Adrenal gland (tissue), 5 donors: Measurements from ENCODE around the gene KIFC1.

Experiments used
- CTCF ChIP-seq, 6 experiments: fragments of 450-650 bp in 4 of 6; fragments of 200-600 bp in 2 of 6; sonication (generic) in 1 of 6; IDR thresholded peaks; 1 replicate in 5 of 6; 2 replicates in 1 of 6; pipeline versions ENCODE4 v1.5.1 to v1.8.0; 2016 to 2021; ENCODE audit warnings: antibody characterized with exemption in 6 of 6, mild to moderate bottlenecking in 2 of 6, moderate library complexity in 1 of 6
- POLR2A ChIP-seq, 2 donors: fragments of 450-650 bp; IDR thresholded peaks; one replicate each; pipeline ENCODE4 v1.6.1; 2017; ENCODE audit warnings: antibody characterized with exemption in 2 of 2, mild to moderate bottlenecking in 2 of 2, moderate library complexity in 1 of 2
- donor health status: DM: no; HTN: no; CAD: no.

- TF ChIP-seq CTCF (IDR thresholded peaks at IDR 0.05) (no peak), POLR2A (IDR thresholded peaks at IDR 0.05) (no peak)
These were observed 67.6 kb downstream of the KIFC1 start for GRCh38 chr6:33459226-33459625.
